Nephron progenitor cell (in vitro differentiated cells): ENCODE data around the gene HLX.

Experiments
- DNase-seq: peaks from one replicate; pipeline ENCODE4 v3.0.0; 2021
- H3K27ac Mint-ChIP-seq: 2 replicates; pipeline ENCODE4 v1.8.0; 2021; ENCODE audit warnings: mild to moderate bottlenecking, moderate library complexity, mixed read lengths
- H3K27me3 Mint-ChIP-seq: 2 replicates; pipeline ENCODE4 v1.8.0; 2021; ENCODE audit warnings: mild to moderate bottlenecking, low read depth, mixed read lengths; ENCODE audit not compliant: poor library complexity
- H3K36me3 Mint-ChIP-seq: 2 replicates; pipeline ENCODE4 v1.8.0; 2021; ENCODE audit warnings: low read depth, mixed read lengths
- H3K4me1 Mint-ChIP-seq: 2 replicates; pipeline ENCODE4 v1.8.0; 2021; ENCODE audit warnings: mixed read lengths
- H3K4me3 Mint-ChIP-seq: 2 replicates; pipeline ENCODE4 v1.8.0; 2021; ENCODE audit warnings: mild to moderate bottlenecking, moderate library complexity, mixed read lengths
- H3K9me3 Mint-ChIP-seq: 2 replicates; pipeline ENCODE4 v1.8.0; 2021; ENCODE audit warnings: mild to moderate bottlenecking, moderate library complexity, mixed read lengths
- TF ChIP-seq, protein P1 (sequence below): fragments of 200-600 bp; sonication (generic); IDR thresholded peaks from 2 replicates; pipeline ENCODE4 v1.5.0; 2021; ENCODE audit warnings: antibody characterized with exemption

The HLX gene

DNA sequence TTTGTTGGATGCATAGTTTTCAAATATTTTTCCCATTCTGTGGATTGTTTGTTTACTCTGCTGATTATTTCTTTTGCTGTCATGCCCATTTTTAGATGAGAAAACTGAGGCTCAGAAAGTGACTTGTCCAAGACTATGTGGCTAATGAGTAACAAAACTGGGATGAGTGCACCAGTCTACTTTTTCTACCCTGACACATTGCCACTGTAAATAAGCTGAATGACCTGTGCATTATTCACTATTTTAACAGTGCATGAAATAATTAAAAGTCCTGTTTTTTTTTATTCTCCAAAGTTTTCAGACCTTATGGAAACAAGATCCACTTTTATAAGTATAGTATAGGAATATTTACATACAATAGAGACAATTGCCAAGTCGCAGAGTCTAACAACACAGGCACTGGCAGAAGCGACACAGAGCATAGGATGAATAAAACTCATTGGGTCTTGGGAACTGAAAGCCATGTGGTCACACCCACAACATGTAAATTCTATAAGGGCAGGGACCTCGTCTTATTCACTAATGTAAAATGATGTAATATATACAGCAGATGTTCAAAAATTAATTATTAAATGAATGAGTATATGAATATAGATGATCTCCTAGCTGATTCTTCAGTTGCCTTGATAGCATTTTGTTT is 45.2 kb downstream of the HLX start:
- no peak for DNase-seq
- H3K4me3 Mint-ChIP-seq: no peak overlapping the region
- no peaks in the 10 kb centered on the region for H3K9me3 Mint-ChIP-seq
- peaks cover 17% of the 10 kb centered on the region for H3K27me3 Mint-ChIP-seq
- H3K27ac Mint-ChIP-seq: no peak overlapping the region
- H3K36me3 Mint-ChIP-seq: no peaks in the 10 kb centered on the region
- peaks cover 62% of the 10 kb centered on the region for H3K4me1 Mint-ChIP-seq
- TF ChIP-seq, protein P1, sequence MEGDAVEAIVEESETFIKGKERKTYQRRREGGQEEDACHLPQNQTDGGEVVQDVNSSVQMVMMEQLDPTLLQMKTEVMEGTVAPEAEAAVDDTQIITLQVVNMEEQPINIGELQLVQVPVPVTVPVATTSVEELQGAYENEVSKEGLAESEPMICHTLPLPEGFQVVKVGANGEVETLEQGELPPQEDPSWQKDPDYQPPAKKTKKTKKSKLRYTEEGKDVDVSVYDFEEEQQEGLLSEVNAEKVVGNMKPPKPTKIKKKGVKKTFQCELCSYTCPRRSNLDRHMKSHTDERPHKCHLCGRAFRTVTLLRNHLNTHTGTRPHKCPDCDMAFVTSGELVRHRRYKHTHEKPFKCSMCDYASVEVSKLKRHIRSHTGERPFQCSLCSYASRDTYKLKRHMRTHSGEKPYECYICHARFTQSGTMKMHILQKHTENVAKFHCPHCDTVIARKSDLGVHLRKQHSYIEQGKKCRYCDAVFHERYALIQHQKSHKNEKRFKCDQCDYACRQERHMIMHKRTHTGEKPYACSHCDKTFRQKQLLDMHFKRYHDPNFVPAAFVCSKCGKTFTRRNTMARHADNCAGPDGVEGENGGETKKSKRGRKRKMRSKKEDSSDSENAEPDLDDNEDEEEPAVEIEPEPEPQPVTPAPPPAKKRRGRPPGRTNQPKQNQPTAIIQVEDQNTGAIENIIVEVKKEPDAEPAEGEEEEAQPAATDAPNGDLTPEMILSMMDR: no peak

DNA sequence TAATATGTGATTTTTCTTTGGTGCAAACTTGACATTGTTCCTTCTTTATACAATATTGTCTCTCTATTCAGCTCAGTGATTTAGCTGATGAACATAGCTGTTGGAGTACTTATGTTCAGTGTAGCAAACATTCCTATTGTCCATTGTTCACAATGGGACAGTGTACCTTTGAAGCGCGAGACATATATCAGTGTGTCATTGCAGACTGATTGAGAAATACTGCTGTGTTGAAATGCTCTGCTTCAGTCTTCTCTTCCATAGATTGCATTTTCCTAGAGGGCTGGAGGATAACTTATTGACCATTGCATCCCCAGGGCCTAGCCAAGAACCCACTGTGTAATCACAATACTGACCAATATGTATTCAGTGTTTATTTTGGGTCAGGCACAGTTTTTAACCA is 46.5 kb downstream of the HLX start:
- Mint-ChIP-seq H3K4me1 (peaks cover 49% of the 10 kb centered on the region), H3K36me3 (no peaks in the 10 kb centered on the region), H3K27me3 (peaks cover 21% of the 10 kb centered on the region), H3K4me3 (no peak overlapping the region), H3K9me3 (no peaks in the 10 kb centered on the region), H3K27ac (no peak overlapping the region)
- TF ChIP-seq, protein P1: no peak
- no peak for DNase-seq

DNA sequence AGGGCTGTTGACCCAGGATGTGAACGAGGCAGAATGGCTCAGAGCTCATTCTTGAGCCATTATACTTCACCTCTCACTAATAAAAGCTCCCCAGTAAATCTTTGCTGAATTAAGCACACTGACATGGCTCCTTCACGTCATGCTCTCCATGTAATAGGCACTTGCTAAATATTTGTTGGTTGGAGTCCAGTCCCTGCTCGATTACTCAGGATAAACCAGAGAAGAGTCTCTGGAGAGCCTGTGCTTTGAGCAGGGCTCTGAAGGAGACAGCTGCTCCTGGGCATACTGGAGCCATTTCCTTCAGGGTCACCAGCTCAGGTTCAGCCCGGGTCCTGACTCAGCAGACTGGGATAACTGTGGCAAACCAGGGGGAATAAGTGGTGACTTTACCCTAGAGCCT is 46.9 kb downstream of the HLX start:
- Mint-ChIP-seq H3K27me3 (peaks cover 23% of the 10 kb centered on the region), H3K36me3 (no peaks in the 10 kb centered on the region), H3K4me3 (no peak overlapping the region), H3K9me3 (no peaks in the 10 kb centered on the region), H3K27ac (no peak overlapping the region), H3K4me1 (peaks cover 45% of the 10 kb centered on the region)
- no peak for DNase-seq
- TF ChIP-seq, protein P1: no peak

DNA sequence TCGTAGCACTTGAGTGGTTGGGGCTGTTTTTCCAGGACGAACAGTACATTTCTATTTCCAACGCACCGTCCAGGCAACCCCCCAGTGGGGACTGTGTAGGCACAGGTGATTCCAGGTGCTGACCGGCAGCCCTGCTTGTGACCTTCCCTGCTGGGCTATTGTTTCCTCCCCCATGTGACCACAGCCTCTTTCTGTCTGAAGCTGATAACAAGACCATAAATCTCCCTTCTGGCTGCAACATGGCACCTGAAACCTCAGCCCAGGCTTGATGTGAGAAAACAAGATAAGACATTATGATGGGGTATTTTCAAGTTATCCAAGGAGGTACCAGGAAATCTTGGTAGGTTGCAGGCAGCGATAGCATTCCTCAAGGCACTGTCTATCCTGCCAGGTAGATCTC is 48.2 kb downstream of the HLX start:
- Mint-ChIP-seq H3K4me1 (peaks cover 32% of the 10 kb centered on the region), H3K9me3 (no peaks in the 10 kb centered on the region), H3K36me3 (no peaks in the 10 kb centered on the region), H3K27me3 (peaks cover 24% of the 10 kb centered on the region), H3K27ac (no peak overlapping the region), H3K4me3 (no peak overlapping the region)
- DNase-seq: no peak
- TF ChIP-seq, protein P1: no peak

DNA sequence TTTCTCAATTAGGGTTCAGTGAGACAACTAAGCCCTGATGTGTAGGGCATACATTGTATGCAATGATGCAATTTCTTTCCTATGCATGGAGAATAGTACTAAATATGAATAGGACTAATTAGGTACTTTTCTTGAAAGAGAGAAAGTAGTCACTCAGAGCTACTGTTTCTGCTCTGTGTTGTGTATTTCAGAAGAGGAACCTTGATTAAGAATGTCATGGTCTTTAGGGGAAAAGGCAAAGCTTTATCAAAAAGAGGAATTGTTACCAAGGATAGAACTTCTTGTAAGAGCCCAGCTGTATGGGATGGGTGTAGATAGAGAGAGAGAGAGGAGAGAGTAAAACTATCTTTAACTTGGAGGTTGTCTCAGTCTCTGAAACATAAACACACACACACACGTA is 49.1 kb downstream of the HLX start:
- no peak for DNase-seq
- Mint-ChIP-seq H3K4me1 (peaks cover 31% of the 10 kb centered on the region), H3K4me3 (no peak overlapping the region), H3K27me3 (peaks cover 23% of the 10 kb centered on the region), H3K27ac (no peak overlapping the region), H3K36me3 (no peaks in the 10 kb centered on the region), H3K9me3 (no peaks in the 10 kb centered on the region)
- TF ChIP-seq, protein P1: no peak

DNA sequence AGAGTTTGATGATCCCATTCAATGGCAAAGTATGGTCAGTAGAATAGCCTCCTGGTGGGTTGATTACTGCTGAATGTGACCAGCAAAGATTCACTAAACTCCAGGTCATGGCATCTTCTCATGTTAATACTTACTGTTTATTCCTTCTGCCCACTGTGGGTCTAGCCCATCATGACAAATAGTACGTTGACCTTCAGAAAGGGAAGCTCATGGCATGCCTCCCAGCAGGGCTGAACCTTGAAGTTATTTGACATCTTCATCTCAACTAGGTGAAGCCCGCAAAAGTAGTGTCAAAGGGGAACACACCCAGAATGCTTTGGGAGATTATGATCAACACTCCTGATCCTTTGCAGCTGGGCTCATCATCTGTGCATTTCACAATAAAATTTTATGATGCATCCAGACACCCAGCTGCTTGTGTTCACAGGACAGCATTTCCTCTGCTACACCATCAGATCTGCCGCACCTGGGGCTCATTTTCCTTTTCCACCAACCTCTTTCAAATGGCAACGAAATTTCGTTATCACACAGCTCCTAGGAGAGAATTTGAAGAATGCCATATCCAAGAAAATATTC is 49.6 kb downstream of the HLX start:
- H3K36me3 Mint-ChIP-seq: no peaks in the 10 kb centered on the region
- no peak overlapping the region for H3K27ac Mint-ChIP-seq
- no peak overlapping the region for H3K4me3 Mint-ChIP-seq
- no peaks in the 10 kb centered on the region for H3K9me3 Mint-ChIP-seq
- peaks cover 31% of the 10 kb centered on the region for H3K4me1 Mint-ChIP-seq
- no peak for DNase-seq
- H3K27me3 Mint-ChIP-seq: peaks cover 20% of the 10 kb centered on the region
- TF ChIP-seq, protein P1: no peak
